Endothelial cell (in vitro differentiated cells): ENCODE measurements around the gene PAPPA. TPM values are rescaled to one million over a fixed set of nuclear protein-coding genes. Genes with fewer than 3 reads are reported as not detected.

ENCODE experiments used
- DNase-seq: peaks from one replicate; pipeline ENCODE4 v3.0.0; 2021; ENCODE audit warnings: low spot score
- H3K27ac Mint-ChIP-seq: one replicate; pipeline ENCODE4 v1.8.0; 2021; ENCODE audit warnings: mixed read lengths, inconsistent platforms; ENCODE audit not compliant: unreplicated experiment
- H3K27me3 Mint-ChIP-seq: one replicate; pipeline ENCODE4 v1.8.0; 2021; ENCODE audit warnings: mild to moderate bottlenecking, moderate library complexity, mixed read lengths, inconsistent platforms; ENCODE audit not compliant: unreplicated experiment
- H3K36me3 Mint-ChIP-seq: one replicate; pipeline ENCODE4 v1.8.0; 2021; ENCODE audit warnings: mild to moderate bottlenecking, low read depth, mixed read lengths, inconsistent platforms; ENCODE audit not compliant: unreplicated experiment
- H3K4me1 Mint-ChIP-seq: one replicate; pipeline ENCODE4 v1.8.0; 2021; ENCODE audit warnings: mild to moderate bottlenecking, mixed read lengths, inconsistent platforms; ENCODE audit not compliant: unreplicated experiment
- H3K4me3 Mint-ChIP-seq: one replicate; pipeline ENCODE4 v1.8.0; 2021; ENCODE audit warnings: mild to moderate bottlenecking, mixed read lengths, inconsistent platforms; ENCODE audit not compliant: unreplicated experiment
- H3K9me3 Mint-ChIP-seq: one replicate; pipeline ENCODE4 v1.8.0; 2021; ENCODE audit warnings: mixed read lengths, inconsistent platforms; ENCODE audit not compliant: unreplicated experiment
- total RNA-seq: library from RNA; stranded (reverse); fragmentation: NEBNext Ultra II Directional; extraction: Animal tissue kit (Norgen Biotek cat#: 25700); gene quantifications from one replicate; pipeline ENCODE4 v1.2.1, GENCODE V29; 2021; ENCODE audit not compliant: unreplicated experiment
- TF ChIP-seq, protein P1 (sequence below): fragments of 200-600 bp; sonication (generic); IDR thresholded peaks from one replicate; pipeline ENCODE4 v1.5.0; 2021; ENCODE audit warnings: antibody characterized with exemption; ENCODE audit not compliant: unreplicated experiment

PAPPA gene
- total RNA-seq, 1 donor from 2014 or later, result 1.4 TPM

- H3K36me3 Mint-ChIP-seq, result no peaks in the 10 kb centered on the region
- H3K4me1 Mint-ChIP-seq, result peaks cover 4% of the 10 kb centered on the region
- no peak overlapping the region for H3K4me3 Mint-ChIP-seq
- TF ChIP-seq, protein P1, sequence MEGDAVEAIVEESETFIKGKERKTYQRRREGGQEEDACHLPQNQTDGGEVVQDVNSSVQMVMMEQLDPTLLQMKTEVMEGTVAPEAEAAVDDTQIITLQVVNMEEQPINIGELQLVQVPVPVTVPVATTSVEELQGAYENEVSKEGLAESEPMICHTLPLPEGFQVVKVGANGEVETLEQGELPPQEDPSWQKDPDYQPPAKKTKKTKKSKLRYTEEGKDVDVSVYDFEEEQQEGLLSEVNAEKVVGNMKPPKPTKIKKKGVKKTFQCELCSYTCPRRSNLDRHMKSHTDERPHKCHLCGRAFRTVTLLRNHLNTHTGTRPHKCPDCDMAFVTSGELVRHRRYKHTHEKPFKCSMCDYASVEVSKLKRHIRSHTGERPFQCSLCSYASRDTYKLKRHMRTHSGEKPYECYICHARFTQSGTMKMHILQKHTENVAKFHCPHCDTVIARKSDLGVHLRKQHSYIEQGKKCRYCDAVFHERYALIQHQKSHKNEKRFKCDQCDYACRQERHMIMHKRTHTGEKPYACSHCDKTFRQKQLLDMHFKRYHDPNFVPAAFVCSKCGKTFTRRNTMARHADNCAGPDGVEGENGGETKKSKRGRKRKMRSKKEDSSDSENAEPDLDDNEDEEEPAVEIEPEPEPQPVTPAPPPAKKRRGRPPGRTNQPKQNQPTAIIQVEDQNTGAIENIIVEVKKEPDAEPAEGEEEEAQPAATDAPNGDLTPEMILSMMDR, result no peak
- H3K9me3 Mint-ChIP-seq, result no peaks in the 10 kb centered on the region
- no peak for DNase-seq
- peaks cover 2% of the 10 kb centered on the region for H3K27me3 Mint-ChIP-seq
- H3K27ac Mint-ChIP-seq, result no peak overlapping the region
These were observed 7.3 kb downstream of the PAPPA start for GRCh38 chr9:116160676-116161571.

- Mint-ChIP-seq H3K4me1 (peaks cover 3% of the 10 kb centered on the region), H3K27me3 (peaks cover 2% of the 10 kb centered on the region)
These were observed 8.7 kb downstream of the PAPPA start for GRCh38 chr9:116162241-116162781.

GRCh38 chr9:116163293-116164055, 9.9 kb downstream of the PAPPA start:
- H3K27me3 Mint-ChIP-seq, result no peaks in the 10 kb centered on the region
- H3K4me3 Mint-ChIP-seq, result no peak overlapping the region
- H3K4me1 Mint-ChIP-seq, result peaks cover 3% of the 10 kb centered on the region
- no peak overlapping the region for H3K27ac Mint-ChIP-seq
- no peaks in the 10 kb centered on the region for H3K9me3 Mint-ChIP-seq
- DNase-seq, result no peak
- H3K36me3 Mint-ChIP-seq, result no peaks in the 10 kb centered on the region
- TF ChIP-seq, protein P1, result peak; percentile 53

More at GRCh38 chr9:116162241-116162781, 8.7 kb downstream of the PAPPA start:
- Mint-ChIP-seq H3K36me3 (no peaks in the 10 kb centered on the region), H3K27ac (no peak overlapping the region), H3K4me3 (no peak overlapping the region), H3K9me3 (no peaks in the 10 kb centered on the region)
- TF ChIP-seq, protein P1, result no peak
- no peak for DNase-seq

DNA sequence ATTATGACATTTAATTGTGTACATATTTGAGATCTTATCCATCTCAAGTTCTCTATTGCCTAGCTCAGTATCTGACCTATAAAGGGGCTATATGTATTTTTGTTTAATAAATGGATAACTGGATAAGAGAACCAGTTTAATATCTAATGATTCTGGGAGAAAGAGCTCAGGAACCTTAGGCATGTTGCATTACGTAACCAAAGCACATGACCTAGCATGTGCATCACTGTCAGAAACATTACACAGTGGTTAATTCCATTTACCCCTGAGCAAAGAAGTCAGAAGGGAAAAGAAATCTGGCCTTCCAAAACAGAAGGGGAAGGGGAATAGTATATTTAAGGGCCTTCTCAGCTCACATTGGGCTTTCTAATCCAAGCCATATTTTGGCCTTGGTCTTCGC, 12.3 kb downstream of the PAPPA start:
- Mint-ChIP-seq H3K4me1 (no peaks in the 10 kb centered on the region), H3K27ac (no peak overlapping the region), H3K4me3 (no peak overlapping the region), H3K9me3 (no peaks in the 10 kb centered on the region), H3K27me3 (no peaks in the 10 kb centered on the region), H3K36me3 (no peaks in the 10 kb centered on the region)
- no peak for DNase-seq
- TF ChIP-seq, protein P1, result no peak
